Kasumi-1 (cell line): Measurements from ENCODE around the gene ACADSB.
A peak's percentile ranks its signal among the peaks of the same experiment; 100 is the strongest.

ENCODE experiments used
- DNase-seq, 2 experiments: peaks; one replicate each; lab custom pipeline; 2025; lab: John Stamatoyannopoulos, UW

ACADSB gene

DNA sequence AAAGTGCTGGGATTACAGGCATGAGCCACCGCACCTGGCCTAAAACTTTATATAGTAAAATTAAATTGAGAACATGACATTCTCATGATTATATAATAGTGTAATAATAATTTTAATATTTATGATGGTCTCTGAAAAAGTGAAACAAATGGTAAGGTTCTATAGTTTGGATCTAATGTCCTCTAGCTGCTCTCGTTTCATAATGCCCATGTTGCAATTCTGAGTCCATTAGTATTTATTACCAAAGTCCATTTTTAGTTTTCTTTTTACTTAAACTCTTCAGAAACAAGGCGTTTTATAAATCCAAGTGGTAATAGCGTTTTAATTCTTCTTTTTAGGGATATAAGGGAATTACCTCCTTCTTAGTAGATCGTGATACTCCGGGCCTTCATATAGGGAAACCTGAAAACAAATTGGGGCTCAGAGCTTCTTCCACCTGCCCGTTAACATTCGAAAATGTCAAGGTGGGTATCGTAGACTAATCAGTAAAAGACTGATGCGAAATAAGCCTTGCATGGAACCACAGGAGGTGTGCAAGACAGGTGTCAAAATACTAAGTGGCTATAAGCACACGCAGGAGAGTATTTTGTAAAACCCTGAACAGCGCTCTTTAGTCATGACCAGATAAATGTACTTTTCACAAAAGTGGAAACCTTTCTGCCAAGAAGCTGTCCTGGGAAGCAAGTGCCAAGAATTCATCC, 34.1 kb downstream of the ACADSB start:
- DNase-seq: peak in 1 of 2 experiments; percentile 5

DNA sequence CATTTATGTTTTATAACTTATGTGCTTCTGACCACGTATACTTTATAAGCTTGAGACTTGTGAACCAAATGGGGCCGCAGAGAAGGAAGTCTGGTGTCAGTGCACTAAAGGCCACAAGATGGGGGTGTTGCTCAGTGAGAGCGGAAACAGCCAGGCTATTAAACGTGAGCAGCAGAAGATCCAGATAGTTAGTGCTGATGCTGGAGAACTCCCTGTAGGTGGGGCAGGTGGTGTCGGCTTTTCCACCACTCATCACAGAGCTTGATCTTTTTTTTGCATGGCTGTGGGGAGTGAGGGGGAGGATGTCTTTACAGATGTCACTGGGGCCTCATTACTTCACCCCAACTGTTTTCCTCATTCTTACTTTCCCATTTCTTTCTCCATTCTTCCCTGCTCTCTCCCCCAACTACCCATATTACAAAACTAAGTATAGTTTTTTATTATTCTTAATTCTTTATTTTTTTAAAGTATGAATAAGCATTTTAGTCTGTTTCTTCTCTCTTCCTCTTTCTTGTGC, 34.7 kb downstream of the ACADSB start:
- peak; percentile 96 to 97 for DNase-seq

DNA sequence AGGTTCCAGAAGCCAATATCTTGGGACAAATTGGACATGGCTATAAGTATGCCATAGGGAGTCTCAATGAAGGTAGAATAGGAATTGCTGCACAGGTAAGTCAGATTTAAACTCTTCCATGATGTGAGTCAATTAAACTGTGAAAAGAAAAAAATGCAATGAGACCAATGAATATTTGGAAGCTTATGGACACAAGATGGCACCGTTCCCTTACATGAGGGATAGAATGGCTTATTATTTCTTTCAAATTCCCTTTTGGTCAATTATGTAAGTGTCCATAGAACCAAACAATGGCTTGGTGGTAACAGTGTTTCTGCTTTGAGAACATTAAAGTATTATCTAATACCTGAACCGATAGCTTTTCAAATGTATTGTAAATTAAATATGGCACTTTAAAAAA, 35.6 kb downstream of the ACADSB start:
- DNase-seq: peak; percentile 39 to 69

DNA sequence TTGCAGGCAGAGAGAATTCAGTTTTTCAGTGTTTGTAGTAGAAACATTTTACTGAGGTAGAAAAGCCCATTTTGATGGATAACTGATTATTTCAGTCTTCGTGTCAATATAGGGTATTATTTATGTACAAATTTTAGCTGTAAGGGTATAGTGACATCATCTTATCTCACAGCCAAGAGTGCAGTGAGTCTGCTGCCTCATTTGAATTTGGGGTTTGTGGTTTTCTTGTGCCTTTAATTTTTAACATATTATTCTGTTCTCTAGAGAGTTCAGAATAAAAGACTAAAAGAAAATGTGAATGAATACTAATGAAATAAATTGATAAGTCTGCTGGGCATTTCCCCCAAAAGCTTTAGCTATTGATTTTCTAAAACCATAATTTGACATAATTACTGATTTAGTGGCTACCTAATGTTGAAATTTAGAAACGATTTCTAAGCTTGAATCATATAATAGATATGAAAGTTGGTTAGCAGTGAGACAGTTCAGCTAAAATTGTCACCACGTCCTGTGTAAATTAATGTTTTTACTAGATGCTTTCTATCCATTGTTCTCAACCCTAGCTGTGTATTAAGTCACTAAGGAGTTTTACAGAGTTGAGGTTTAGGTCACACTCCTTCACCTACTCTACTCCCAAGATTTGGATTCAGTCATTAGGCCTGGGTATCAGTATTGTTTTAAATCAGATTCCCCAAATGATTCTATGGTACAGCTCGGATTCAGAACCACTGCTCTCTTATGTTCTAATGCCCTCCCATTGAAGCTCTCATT, 37.3 kb downstream of the ACADSB start:
- no peak for DNase-seq

DNA sequence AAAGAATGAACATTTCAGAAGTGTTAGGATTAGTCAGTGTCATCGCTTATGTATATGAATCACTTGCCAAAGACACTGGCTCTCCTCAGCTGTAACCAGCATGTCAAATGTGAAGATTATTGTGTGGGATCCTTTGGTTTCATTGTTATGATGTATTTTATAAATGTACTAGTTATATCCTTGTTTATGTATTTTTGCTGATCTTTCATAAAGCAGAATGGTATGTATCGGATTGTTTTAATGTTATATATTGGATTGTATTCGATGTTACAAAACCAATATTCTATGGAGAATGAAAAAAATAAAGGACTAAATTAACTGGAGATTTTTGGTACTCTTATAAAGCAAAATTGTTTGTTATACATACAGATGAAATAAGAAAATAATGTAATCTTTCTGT, 49.2 kb downstream of the ACADSB start:
- no peak for DNase-seq

DNA sequence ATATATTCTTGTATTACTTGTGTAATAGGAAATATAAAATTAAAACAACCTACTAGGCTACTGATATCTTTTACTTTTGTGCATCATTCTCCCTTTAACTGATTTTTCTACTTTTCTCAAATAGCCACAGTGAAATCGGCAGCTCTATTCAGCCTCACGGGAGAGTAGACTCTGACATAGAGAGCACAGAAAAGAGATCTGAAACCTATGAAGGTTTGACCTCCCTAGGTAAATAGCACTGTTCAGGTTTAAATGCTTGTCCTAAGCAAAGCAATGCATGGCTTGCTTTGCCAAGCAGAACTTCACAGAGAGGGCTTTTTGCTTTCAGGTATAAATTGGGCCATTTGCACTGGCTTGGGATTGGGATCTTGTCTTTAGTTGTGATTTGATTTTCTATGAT, 53.1 kb downstream of the ACADSB start:
- DNase-seq: no peak

DNA sequence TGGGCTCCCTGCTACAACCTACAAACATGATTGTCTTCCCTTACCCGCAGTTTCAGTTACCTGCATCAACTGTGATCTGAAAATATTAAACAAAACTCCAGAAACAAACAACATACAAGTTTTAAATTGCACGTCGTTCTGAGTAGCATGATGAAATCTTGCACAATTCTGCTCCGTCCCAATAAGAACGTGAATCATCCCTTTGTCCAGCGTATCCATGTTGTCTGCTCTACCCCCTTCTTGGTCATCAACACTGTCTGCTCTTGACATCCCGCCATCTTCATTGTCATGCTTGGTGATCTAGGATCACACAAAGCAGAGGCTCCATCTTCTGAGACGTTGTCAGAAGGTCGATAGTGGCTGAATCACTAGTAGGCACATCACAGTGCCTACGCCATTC, 53.9 kb downstream of the ACADSB start:
- DNase-seq: no peak

DNA sequence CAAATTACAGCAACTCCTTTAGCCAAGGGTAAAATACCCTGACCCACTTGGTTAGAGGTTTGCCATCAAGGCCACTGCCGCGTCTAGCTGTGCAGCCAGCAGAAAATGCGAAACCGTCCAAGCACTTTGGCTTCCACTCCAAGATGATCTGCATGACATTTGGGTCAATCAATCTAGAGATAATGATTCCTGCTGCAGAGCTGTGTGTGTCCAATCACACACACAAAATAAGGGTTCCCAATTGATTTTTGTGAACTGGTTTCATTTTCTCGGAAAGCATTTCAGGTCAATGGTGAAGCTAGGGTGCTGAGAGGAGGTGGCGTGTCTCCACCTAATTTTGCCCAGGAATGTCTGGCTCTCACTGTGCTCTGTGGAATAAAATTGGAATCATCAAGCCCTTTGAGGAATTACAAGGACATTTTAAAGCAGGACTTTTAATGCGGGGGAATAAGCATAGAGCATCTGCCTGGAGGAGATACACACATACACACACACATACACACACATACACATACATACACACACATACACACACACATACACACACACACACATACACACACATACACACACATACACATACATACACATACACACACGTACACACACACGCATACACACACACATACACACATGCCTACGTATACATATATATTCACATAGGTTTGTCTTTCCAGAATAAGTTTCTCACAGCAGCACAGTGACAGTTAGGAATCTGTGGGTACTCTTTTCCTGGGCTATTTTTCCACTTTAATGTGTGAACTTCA, 59.5 kb downstream of the ACADSB start:
- DNase-seq: no peak

DNA sequence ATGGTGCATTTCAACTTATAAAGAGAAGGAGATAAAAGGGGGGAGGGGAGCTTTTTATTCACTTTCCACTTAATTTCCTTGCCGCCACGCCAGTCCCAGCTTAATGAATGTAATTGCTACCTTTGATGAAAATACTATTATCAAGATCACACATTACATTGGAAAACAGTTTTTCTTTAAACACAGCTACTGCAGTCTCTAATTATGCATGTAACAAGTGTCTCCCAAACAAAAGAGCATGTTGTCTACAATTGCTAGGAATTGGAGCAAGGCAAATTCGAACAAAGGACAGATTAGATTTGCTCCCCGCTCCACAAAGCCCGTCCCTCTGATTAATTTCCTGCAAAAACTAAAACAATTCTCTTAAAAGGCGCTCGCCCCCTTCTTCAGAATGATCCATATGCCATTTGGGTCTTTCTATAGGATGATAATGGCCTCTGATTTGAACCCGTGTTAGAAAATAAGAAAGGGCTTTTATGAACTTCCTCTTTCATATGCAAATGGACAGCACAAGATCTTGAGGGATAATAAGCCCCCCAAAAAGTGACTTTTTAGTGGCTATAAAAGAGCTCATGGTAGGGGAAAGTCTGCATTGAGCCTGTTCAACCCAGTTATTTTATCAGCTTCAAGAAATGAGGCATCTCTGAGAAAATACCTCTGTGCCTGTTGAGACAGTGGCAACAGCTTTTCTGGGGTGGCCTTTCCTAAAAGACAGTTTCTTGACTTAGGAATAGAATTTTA, 60.6 kb downstream of the ACADSB start:
- DNase-seq: no peak

DNA sequence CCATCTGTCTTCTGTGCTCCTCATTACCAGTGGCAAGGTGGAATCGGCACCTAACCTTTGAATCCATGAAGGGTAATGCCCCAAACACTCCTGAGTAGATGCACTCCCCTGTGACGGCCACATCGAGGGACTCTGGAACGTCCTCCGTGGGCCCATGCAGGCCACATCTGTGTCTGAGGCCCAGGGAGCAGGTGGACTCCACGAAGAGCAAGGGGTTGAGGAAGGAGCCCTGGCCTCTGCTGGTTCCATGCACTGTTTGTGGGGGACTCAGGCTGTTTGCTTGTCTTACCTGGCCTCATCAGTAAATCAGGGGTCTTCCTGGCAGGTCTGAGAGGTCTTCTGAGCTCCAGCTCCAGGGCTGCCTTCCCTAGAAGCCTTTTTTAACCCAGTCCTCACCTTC, 64.4 kb downstream of the ACADSB start:
- no peak for DNase-seq

DNA sequence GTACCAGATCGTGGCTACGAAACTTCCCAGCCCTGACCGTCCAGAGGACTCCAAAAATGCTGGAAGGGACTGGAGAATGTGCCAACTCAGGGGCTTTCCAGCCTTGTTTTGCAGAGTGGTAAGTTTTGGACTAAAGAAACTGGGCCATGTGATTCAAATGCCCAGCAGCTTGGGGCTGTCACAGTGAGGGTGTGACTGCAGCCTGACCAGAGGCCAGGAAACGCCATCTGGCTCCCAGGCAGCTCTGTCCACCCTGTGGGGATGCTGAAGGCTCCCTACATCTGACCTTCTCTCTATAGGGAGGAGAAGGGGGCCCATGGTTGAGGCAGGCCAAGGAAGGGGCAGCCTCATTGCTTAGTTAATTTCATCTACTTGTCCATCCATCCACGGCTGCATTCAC, 65.4 kb downstream of the ACADSB start:
- DNase-seq: no peak

DNA sequence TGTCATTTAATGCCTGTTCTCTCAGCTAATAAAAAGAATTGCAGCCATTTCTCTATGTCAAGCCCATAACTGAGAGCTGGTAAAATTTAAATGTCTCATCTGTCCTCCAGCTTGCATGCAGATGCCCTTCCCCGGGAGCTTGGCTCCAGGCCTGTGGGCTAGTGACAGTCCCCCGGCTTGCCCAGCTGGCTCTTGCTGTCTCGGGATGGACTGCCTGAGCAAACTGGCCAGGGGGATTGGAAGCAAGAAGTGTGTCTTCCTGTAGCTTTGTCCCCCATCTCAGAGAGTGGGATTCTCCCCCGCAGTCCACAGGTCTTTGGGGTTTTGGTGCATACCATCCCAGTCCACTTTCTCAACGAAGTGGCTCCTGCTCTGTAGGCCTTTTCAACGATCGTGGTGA, 73.1 kb downstream of the ACADSB start:
- DNase-seq: no peak

DNA sequence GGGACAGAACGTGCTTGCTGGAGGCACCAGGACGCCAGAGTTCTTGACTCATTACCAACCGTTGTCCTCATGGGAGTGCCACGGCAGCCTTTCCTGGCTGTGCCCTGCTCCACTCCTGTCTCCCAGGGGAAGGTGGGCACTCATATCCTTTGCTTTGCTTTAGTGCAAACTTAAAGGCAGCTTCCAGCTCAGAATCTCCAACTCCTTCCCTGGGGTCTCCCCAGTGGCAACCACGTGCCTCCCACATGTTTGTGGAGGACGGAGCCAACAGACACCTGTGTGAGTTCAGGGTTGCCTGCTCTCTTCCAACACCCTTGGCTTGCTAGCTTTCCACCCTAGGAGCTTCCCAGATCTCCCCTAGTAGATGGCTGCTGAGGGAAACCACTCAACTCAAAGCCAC, 75.0 kb downstream of the ACADSB start:
- DNase-seq: no peak

DNA sequence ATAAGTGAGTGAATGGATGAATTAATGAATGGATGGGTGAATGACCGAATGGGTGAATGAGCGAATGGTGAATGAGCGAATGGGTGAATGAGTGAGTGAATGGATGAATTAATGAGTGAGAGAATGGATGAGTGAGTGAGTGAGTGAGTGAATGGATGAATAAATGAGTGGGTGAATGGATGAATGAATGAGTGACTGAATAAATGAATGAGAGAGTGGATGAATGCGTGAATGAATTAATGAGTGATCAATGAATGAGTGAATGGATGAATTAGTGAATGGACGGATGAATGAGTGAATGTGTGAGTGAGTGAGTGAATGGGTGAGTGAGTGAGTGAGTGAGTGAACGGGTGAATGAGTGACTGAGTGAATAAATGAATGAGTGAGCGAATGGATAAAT, 77.5 kb downstream of the ACADSB start:
- no peak for DNase-seq

DNA sequence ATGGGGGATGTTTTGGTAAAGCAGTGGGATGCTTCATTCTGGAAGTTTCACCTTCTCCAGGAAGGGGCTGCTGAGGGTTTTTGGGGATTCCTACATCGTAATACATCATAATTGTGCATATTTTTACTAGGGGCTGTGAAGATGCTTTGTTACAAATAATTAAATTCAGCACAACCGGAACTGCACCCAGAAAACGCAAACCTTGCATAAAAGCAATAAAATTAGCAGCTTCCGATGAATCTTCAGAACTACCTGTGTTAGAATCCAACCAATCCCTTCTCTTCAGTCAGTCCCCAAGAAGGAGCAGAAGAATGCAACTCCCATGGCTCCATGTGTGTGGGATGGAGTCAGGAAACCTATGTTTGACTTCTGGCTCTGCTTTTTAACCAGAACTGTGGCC, 78.5 kb downstream of the ACADSB start:
- DNase-seq: no peak

DNA sequence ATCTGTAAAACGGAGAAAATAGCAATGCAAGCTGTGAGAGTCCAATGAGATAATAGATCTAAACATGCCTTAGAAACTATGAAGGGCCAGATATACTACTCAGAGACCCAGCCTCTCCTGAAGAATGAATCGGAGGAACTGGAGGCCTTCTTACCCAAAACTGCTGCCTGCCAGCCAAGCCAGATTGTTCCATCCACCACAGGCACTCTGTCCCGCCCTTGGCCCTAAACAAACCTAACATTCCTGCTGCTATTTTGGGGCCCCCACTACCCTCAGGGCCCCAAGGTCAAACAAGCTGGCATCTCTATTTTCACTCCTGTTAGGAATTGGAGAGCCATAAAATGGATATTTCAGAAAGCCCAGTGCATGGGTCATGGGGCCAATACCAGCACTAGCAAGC, 79.0 kb downstream of the ACADSB start:
- no peak for DNase-seq

DNA sequence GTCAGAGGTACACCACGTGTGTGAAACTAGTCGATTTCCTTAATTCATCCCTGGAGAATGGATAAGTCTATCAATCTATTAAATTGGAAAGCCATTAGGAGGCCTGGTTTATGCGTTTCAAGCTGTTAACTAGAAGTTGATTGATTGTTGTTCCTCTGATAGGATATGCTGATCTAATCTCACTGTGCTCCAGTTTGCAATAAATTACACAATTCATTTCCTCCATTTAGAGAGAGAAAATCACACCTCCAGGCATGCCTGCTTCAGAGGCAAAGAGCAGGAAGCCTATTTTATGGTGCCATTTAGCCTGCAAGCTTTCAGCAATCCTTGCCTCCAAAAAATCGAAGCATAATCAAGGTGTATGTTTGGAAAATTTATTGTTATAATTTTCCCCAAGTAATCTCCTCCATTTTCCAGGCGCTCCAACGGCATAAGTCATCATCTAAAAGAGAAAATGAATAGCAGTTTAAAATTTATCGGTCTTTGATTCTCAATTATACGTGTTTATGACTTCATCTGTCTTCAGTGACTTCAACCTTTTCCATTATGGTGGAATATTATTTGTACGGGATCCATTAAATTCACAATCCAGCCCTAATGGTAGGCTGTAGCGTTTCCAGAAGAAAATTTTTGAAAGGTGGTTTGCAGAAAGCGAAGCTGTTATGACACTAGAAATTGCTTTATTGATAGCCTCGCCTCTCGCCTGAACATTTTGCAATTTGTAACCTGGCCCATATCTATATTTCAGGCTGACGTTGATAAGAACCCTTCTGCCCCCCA, 84.0 kb downstream of the ACADSB start:
- no peak for DNase-seq

DNA sequence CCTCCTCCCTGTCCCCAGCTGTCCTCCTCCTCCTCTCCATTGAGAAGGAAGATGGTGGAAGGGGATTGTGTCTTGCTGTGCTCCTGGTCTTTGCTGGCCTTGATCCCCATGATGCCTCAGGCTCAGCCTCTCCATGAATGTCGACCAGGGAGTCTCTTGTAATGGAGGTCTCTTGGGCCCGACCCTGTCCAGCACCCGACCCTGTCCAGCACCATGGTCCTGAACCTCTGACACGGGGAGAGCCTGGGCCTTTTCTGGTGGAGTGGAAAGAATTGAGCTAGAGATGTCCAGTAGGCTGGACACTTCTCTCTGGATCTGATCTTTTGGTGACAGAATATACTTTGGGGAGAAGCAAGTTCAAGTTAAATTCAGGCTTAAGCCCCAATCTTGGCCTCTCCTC, 84.7 kb downstream of the ACADSB start:
- DNase-seq: no peak

DNA sequence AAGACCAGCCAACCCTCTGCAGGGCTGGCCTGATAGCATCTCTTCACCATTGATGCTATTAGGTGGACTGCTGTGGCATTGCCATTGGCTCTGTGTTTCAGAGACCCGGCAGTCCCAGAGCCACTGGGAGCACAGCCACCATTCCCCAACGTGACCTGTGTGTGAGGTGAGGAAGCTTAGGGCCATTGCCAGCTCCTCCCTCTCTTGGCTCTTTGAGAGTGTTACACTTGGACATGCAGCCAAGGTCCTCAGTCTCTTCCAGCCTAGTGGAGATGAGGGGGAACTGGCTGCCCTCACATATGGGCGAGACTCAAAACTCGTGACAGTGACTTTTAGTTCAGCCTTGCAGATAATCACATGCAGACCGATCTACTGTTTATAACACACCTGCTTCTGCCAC, 87.6 kb downstream of the ACADSB start:
- no peak for DNase-seq

DNA sequence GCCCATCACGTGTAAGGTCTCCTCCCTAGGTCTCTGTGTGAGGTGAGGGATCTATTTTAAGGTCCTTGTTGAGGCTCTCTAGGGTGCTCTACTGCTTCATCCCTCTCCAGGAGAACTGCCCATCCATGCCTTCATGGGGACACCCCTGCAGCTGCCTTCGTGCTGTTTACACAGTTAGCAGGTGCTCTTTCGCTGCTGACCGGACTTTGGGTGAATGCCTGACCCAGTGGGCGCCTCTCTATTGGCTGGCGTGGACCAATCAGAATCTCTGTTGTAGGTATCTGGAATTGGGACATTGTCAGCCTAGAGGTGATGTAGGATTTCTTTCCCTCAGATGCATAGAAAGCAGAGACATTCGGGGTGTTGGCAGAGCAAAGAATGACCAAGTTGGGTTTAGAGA, 88.2 kb downstream of the ACADSB start:
- DNase-seq: no peak

DNA sequence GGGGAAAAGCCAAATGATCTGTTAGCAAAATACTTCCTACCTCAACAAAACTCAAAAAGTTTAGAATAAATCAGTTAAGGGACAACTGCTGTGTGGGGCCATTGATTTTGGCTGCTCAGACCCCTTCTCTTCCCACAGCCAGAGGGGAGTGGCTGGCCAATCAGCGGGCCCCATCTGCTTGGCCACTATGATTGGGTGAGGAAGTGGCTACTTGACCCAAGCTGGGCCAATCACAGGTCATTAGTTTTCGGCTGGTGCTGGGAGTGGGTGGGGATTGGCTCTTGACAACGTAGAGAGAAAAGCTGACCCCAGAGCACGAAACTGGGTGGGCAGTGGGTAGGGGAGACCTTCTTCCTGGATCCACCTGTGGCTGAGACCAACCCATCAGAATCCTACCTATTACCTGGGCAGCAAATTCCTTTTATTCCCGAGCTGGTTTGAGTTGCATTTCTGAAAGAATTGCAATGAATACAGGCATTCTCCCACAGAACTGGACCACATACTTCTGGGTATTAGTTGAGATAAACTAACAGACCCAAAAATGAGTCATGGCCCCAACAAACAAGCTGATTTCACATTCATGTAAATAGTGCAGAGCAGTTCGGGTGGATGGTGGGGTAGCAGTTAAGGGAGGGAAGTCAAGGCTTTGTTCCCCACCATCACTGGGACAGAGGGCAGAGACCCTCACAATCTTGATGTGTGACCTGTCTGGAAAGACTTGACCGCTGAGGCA, 91.4 kb downstream of the ACADSB start:
- no peak for DNase-seq
